Fibroblast of villous mesenchyme (primary cell): Measurements from ENCODE around the gene ATXN7. TPM values are rescaled to one million over a fixed set of nuclear protein-coding genes. Genes with fewer than 3 reads are reported as not detected.
A peak's percentile ranks its signal among the peaks of the same experiment; 100 is the strongest.

Experiments used
- DNase-seq: peaks from one replicate; pipeline ENCODE4 v3.0.0-alpha.2; 2010; ENCODE audit warnings: low read depth
- H3K4me3 ChIP-seq: 2 replicates; pipeline ENCODE4 v1.5.1; 2011; ENCODE audit warnings: low read depth, mild to moderate bottlenecking, low read length
- CTCF ChIP-seq: IDR thresholded peaks from 2 replicates; pipeline ENCODE4 v1.5.1; 2012; ENCODE audit warnings: low read depth, mild to moderate bottlenecking, low read length; ENCODE audit not compliant: insufficient read depth
- total RNA-seq: library from RNA; depleted of rRNA; stranded (reverse); fragments of >200 nt; gene quantifications from 2 replicates; pipeline ENCODE4 v1.2.3, GENCODE V29; 2012

The ATXN7 gene
- total RNA-seq, 1 donor: 14.7 TPM

GRCh38 chr3:63967675-63968611 is 104.3 kb downstream of the ATXN7 start:
- DNase-seq: peak; percentile 79
- no peak for TF ChIP-seq CTCF
- H3K4me3 ChIP-seq: peak overlapping the region; percentile 32

GRCh38 chr3:63968612-63969350 is 105.1 kb downstream of the ATXN7 start:
- peak overlapping the region; percentile 13 for H3K4me3 ChIP-seq
- DNase-seq: no peak
- TF ChIP-seq CTCF: no peak

GRCh38 chr3:63969876-63970275 is 106.2 kb downstream of the ATXN7 start:
- no peak overlapping the region for H3K4me3 ChIP-seq
- TF ChIP-seq CTCF: no peak
- no peak for DNase-seq

GRCh38 chr3:63970631-63971475 is 107.2 kb downstream of the ATXN7 start:
- no peak for TF ChIP-seq CTCF
- DNase-seq: no peak
- no peak overlapping the region for H3K4me3 ChIP-seq

- no peak overlapping the region for H3K4me3 ChIP-seq
- DNase-seq: peak; percentile 79
- TF ChIP-seq CTCF: no peak
Observed at GRCh38 chr3:63972196-63972595, 108.5 kb downstream of the ATXN7 start.

- DNase-seq: no peak
- no peak overlapping the region for H3K4me3 ChIP-seq
- no peak for TF ChIP-seq CTCF
Observed at GRCh38 chr3:63972987-63973386, 109.3 kb downstream of the ATXN7 start.
